H9 (cell line): ENCODE results near the gene EP300. TPM values are rescaled to one million over a fixed set of nuclear protein-coding genes. Genes with fewer than 3 reads are reported as not detected.

ENCODE experiments used
- DNase-seq: peaks from one replicate; pipeline ENCODE4 v3.0.0-alpha.2; 2017
- H2AFZ ChIP-seq: one replicate; pipeline ENCODE4 v1.6.1; 2013; ENCODE audit warnings: mild to moderate bottlenecking, low read length, control low read depth, moderate library complexity
- H2AK5ac ChIP-seq: 2 replicates; pipeline ENCODE4 v1.6.1; 2013; ENCODE audit warnings: low read length, control low read depth, mixed read lengths; ENCODE audit not compliant: insufficient read length
- H2BK120ac ChIP-seq: one replicate; pipeline ENCODE4 v1.6.1; 2013; ENCODE audit warnings: low read depth, mild to moderate bottlenecking, low read length, control low read depth, inconsistent platforms; ENCODE audit not compliant: poor library complexity, severe bottlenecking
- H2BK12ac ChIP-seq: 2 replicates; pipeline ENCODE4 v1.6.1; 2013; ENCODE audit warnings: low read length, control low read depth, mixed read lengths, low read depth; ENCODE audit not compliant: insufficient read length
- H2BK15ac ChIP-seq: 2 replicates; pipeline ENCODE4 v1.6.1; 2013; ENCODE audit warnings: low read depth, low read length, control low read depth
- H2BK20ac ChIP-seq: one replicate; pipeline ENCODE4 v1.6.1; 2013; ENCODE audit warnings: low read depth, mild to moderate bottlenecking, low read length, control low read depth, inconsistent platforms; ENCODE audit not compliant: poor library complexity, severe bottlenecking
- H2BK5ac ChIP-seq: 2 replicates; pipeline ENCODE4 v1.6.1; 2013; ENCODE audit warnings: low read length, control low read depth, mixed read lengths; ENCODE audit not compliant: insufficient read length
- H3K14ac ChIP-seq: 2 replicates; pipeline ENCODE4 v1.6.1; 2013; ENCODE audit warnings: low read length, control low read depth; ENCODE audit not compliant: insufficient read depth
- H3K18ac ChIP-seq: 2 replicates; pipeline ENCODE4 v1.6.1; 2013; ENCODE audit warnings: low read depth, mild to moderate bottlenecking, mixed read lengths, low read length, control low read depth; ENCODE audit not compliant: insufficient read length
- H3K23ac ChIP-seq: 2 replicates; pipeline ENCODE4 v1.6.1; 2013; ENCODE audit warnings: low read length, control low read depth, mixed read lengths, low read depth; ENCODE audit not compliant: insufficient read length
- H3K23me2 ChIP-seq: 2 replicates; pipeline ENCODE4 v1.6.1; 2013; ENCODE audit warnings: low read depth, mild to moderate bottlenecking, mixed read lengths, low read length, control low read depth; ENCODE audit not compliant: insufficient read length, poor library complexity, severe bottlenecking
- H3K27ac ChIP-seq: 2 replicates; pipeline ENCODE4 v1.5.1; 2013; ENCODE audit warnings: low read length, control low read depth, mixed read lengths, low read depth; ENCODE audit not compliant: insufficient read length
- H3K27me3 ChIP-seq: 2 replicates; pipeline ENCODE4 v1.6.1; 2013; ENCODE audit warnings: low read length, control low read depth, inconsistent platforms; ENCODE audit not compliant: insufficient read depth
- H3K4ac ChIP-seq: 2 replicates; pipeline ENCODE4 v1.6.1; 2013; ENCODE audit warnings: low read depth, mild to moderate bottlenecking, control low read depth, inconsistent platforms, low read length, moderate library complexity
- H3K4me1 ChIP-seq: 2 replicates; pipeline ENCODE4 v1.6.1; 2013; ENCODE audit warnings: low read length, control low read depth, inconsistent platforms; ENCODE audit not compliant: insufficient read depth
- H3K4me2 ChIP-seq: 2 replicates; pipeline ENCODE4 v1.6.1; 2013; ENCODE audit warnings: low read length, control low read depth, mixed read lengths; ENCODE audit not compliant: insufficient read length, insufficient read depth
- H3K56ac ChIP-seq: 2 replicates; pipeline ENCODE4 v1.6.1; 2013; ENCODE audit warnings: low read depth, mild to moderate bottlenecking, mixed read lengths, low read length, control low read depth; ENCODE audit not compliant: insufficient read length
- H3K79me1 ChIP-seq: 2 replicates; pipeline ENCODE4 v1.6.1; 2013; ENCODE audit warnings: low read depth, mild to moderate bottlenecking, moderate library complexity, low read length, control low read depth, inconsistent platforms; ENCODE audit not compliant: insufficient read depth, poor library complexity, severe bottlenecking
- H3K79me2 ChIP-seq: 2 replicates; pipeline ENCODE4 v1.6.1; 2013; ENCODE audit warnings: low read length, control low read depth, inconsistent platforms; ENCODE audit not compliant: insufficient read depth
- H3K9ac ChIP-seq: 2 replicates; pipeline ENCODE4 v1.6.1; 2013; ENCODE audit warnings: low read length, control low read depth, mixed read lengths; ENCODE audit not compliant: insufficient read length; ENCODE audit errors: extremely low read depth
- H3K9me3 ChIP-seq: one replicate; pipeline ENCODE4 v1.6.1; 2013; ENCODE audit warnings: low read depth, low read length, inconsistent platforms; ENCODE audit not compliant: control insufficient read depth
- H3T11ph ChIP-seq: one replicate; pipeline ENCODE4 v1.6.1; 2013; ENCODE audit warnings: mild to moderate bottlenecking, low read length, control low read depth, inconsistent platforms
- H4K20me1 ChIP-seq: one replicate; pipeline ENCODE4 v1.6.1; 2013; ENCODE audit not compliant: control insufficient read depth, insufficient read length, insufficient read depth
- H4K5ac ChIP-seq: 2 replicates; pipeline ENCODE4 v1.6.1; 2013; ENCODE audit warnings: low read depth, mild to moderate bottlenecking, mixed read lengths, low read length, control low read depth; ENCODE audit not compliant: insufficient read length
- H4K8ac ChIP-seq: replicated peaks from 2 replicates; pipeline ENCODE4 v1.6.1; 2013; ENCODE audit warnings: low read length, control low read depth, mixed read lengths, low read depth; ENCODE audit not compliant: insufficient read length
- H4K91ac ChIP-seq: 2 replicates; pipeline ENCODE4 v1.6.1; 2013; ENCODE audit warnings: low read depth, mild to moderate bottlenecking, moderate library complexity, mixed read lengths, low read length, control low read depth; ENCODE audit not compliant: insufficient read length
- H3K27ac Mint-ChIP-seq, 3 experiments: 2 replicates in 2 of 3; 3 replicates in 1 of 3; pipeline ENCODE4 v1.8.0; 2020 to 2021; ENCODE audit warnings: mixed read lengths in 3 of 3, mild to moderate bottlenecking in 1 of 3, moderate library complexity in 1 of 3
- H3K27me3 Mint-ChIP-seq: 2 replicates; pipeline ENCODE4 v1.8.0; 2021; ENCODE audit warnings: low read depth, mild to moderate bottlenecking, moderate library complexity, mixed read lengths
- H3K36me3 Mint-ChIP-seq, 3 experiments: 2 replicates in 2 of 3; 3 replicates in 1 of 3; pipeline ENCODE4 v1.8.0; 2020 to 2021; ENCODE audit warnings: low read depth in 3 of 3, mixed read lengths in 3 of 3; ENCODE audit not compliant: insufficient read depth in 1 of 3
- H3K4me1 Mint-ChIP-seq, 2 experiments: 2 replicates each; pipeline ENCODE4 v1.8.0; 2020; ENCODE audit warnings: mixed read lengths in 2 of 2
- H3K4me3 Mint-ChIP-seq, 2 experiments: 2 replicates in 1 of 2; 3 replicates in 1 of 2; pipeline ENCODE4 v1.8.0; 2020 to 2021; ENCODE audit warnings: mild to moderate bottlenecking in 2 of 2, mixed read lengths in 2 of 2, moderate library complexity in 1 of 2
- H3K9me3 Mint-ChIP-seq, 2 experiments: 2 replicates in 1 of 2; 3 replicates in 1 of 2; pipeline ENCODE4 v1.8.0; 2020; ENCODE audit warnings: mild to moderate bottlenecking in 2 of 2, mixed read lengths in 2 of 2, moderate library complexity in 1 of 2
- WGBS: extraction: QIAGEN DNeasy Blood & Tissue Kit; methylation state at CpG from one replicate; pipeline ENCODE4 v1.1.7; 2013; ENCODE audit warnings: missing lambda C conversion rate, low lambda C conversion rate, mixed read lengths; ENCODE audit not compliant: insufficient read length; ENCODE audit errors: extremely low coverage; 5-methylcytosine and 5-hydroxymethylcytosine counted together
- total RNA-seq: library from RNA; stranded (reverse); gene quantifications from 2 replicates; pipeline ENCODE4 v1.2.1, GENCODE V29; 2021
- TF ChIP-seq, protein P1 (sequence below): fragments of 200-600 bp; sonication (generic); conservative IDR thresholded peaks from 3 replicates; pipeline ENCODE4 v1.8.0; 2021; ENCODE audit warnings: antibody characterized with exemption, mild to moderate bottlenecking

Gene EP300
- total RNA-seq, 1 experiment from 2014 or later, result 136 TPM

DNA sequence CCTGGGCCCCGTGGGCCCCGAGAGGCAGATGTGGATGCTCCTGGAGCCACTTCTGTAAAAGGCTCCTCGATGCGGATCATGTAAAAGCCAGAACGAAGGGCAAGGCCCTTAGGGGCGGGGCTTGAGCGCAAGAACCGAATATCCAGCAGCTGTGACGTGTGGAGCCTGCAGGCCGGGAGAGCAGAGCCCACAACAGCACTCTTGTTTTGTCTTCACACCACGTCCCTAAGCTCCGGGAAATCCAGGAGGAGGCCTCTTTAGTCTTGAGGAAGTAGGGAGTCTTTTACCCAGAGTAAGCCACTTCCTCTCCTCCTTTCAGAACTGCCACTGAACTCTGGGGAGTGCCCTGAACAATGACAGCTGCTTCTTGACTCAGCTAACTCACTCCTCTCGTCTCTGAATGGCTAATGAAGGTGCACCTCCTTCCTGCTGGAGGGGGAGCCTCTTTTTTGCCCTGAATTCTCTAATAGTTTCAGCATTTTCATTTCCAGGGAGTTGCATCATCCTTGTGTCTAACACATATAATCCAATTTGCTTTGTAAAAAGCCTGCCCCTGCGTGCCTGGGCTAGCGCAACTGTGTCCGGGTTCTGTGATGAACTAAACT, 125.3 kb downstream of the EP300 start:
- H2BK120ac ChIP-seq, result no peak overlapping the region
- H2AFZ ChIP-seq, result no peak overlapping the region
- peak; percentile 62 for DNase-seq
- H4K8ac ChIP-seq, result no peak overlapping the region
- H3K23ac ChIP-seq, result no peak overlapping the region
- H3K27ac ChIP-seq, result no peak overlapping the region
- H2BK20ac ChIP-seq, result no peak overlapping the region
- H3K56ac ChIP-seq, result no peak overlapping the region
- Mint-ChIP-seq H3K36me3 (peaks cover 43 to 78% (median 71%) of the 10 kb centered on the region in 3 experiments), H3K4me3 (peak overlapping the region in 1 of 2 experiments; percentile 14; a peak in 3 of 5 replicates), H3K27ac (peak overlapping the region in 2 of 3 experiments; percentile 71 to 92; a peak in 5 of 7 replicates), H3K27me3 (no peaks in the 10 kb centered on the region), H3K4me1 (peaks cover 16 to 17% of the 10 kb centered on the region in 2 experiments), H3K9me3 (peaks cover 8 to 12% of the 10 kb centered on the region in 2 experiments)
- no peak overlapping the region for H2BK5ac ChIP-seq
- no peaks in the 10 kb centered on the region for H3K23me2 ChIP-seq
- no peak overlapping the region for H2BK12ac ChIP-seq
- no peaks in the 10 kb centered on the region for H3K79me1 ChIP-seq
- no CpG with 5 or more reads among the region's 16 CpGs for WGBS
- no peak overlapping the region for H3K14ac ChIP-seq
- H3K4me2 ChIP-seq, result no peak overlapping the region
- TF ChIP-seq, protein P1, sequence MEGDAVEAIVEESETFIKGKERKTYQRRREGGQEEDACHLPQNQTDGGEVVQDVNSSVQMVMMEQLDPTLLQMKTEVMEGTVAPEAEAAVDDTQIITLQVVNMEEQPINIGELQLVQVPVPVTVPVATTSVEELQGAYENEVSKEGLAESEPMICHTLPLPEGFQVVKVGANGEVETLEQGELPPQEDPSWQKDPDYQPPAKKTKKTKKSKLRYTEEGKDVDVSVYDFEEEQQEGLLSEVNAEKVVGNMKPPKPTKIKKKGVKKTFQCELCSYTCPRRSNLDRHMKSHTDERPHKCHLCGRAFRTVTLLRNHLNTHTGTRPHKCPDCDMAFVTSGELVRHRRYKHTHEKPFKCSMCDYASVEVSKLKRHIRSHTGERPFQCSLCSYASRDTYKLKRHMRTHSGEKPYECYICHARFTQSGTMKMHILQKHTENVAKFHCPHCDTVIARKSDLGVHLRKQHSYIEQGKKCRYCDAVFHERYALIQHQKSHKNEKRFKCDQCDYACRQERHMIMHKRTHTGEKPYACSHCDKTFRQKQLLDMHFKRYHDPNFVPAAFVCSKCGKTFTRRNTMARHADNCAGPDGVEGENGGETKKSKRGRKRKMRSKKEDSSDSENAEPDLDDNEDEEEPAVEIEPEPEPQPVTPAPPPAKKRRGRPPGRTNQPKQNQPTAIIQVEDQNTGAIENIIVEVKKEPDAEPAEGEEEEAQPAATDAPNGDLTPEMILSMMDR, result no peak
- no peak overlapping the region for H3T11ph ChIP-seq
- H3K4ac ChIP-seq, result no peak overlapping the region
- H4K5ac ChIP-seq, result no peak overlapping the region
- H3K9ac ChIP-seq, result no peak overlapping the region
- no peaks in the 10 kb centered on the region for H3K79me2 ChIP-seq
- 0 out of 2 replicates have a peak, but pooled peaks cover 3% of the 10 kb centered on the region for H3K4me1 ChIP-seq
- H3K27me3 ChIP-seq, result no peaks in the 10 kb centered on the region
- no peak overlapping the region for H3K18ac ChIP-seq
- H2AK5ac ChIP-seq, result no peak overlapping the region
- no peak overlapping the region for H2BK15ac ChIP-seq
- H3K9me3 ChIP-seq, result no peaks in the 10 kb centered on the region
- no peaks in the 10 kb centered on the region for H4K20me1 ChIP-seq
- H4K91ac ChIP-seq, result no peak overlapping the region
